GM21367 (cell line): ENCODE results near the gene KANSL1L.

Experiments
- ATAC-seq: cut with Tn5 transposase; IDR thresholded peaks from one replicate; pipeline ENCODE4 v1.9.1; 2021; ENCODE audit not compliant: unreplicated experiment

Gene KANSL1L

DNA sequence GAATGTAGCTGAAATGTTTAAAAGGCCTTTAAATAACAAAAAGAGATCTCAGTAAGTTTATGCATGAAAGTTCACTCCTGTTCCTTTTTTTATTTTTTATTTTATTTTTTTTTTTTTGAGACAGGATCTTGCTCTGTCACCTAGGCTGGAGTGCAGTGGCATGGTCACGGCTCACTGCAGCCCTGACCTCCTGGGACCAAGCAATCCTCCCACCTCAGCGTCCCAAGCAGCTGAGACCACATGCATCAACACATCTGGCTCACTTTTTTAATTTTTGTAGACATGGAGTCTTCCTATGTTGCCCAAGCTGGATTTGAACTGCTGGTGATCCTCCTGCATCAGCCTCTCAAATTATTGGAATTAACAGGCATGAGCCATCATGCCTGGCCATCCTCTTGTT is 84.3 kb downstream of the KANSL1L start:
- ATAC-seq: no peak

DNA sequence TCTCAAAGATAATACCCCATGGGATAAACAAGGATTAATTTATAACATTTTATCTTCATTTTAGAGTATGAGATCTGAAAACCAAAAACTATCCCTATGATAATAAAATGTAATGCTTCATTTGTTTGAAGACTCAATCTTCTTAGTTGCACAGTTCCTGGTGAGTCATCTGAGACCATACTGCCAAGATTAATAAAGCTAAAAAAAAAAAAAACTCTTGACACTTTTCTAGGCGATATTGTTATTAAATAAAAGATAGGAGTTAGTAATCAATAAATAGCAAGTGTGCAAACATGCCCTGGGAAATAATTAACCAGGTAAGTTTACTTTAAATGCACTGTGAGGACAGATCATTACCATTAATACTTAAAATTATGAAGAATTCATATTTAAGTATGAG is 84.9 kb downstream of the KANSL1L start:
- no peak for ATAC-seq

DNA sequence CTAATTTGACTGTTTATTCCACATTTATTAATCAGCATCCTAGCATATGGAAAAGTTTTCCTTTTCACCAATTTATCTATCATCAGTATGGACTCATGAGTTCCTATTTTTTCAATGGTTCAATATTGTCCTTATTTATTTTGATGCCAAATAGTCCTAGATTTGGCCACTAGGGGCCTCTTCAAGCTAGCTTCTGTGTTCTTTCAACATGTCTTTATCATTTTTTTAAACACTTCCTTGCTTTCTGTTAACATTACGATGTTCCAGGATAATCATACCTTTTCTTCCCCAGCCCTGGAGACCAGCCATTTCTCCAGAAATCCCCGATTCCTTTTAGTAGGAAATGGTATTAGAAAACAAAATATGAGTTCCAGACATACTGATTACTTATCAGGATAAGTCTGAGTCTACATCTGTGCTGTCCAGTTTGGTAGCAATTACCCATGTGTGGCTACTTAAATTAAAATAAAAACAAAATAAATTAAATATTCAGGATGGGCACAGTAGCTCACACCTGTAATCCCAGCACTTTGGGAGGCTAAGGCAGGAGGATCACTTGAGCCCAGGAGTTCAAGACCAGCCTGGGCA is 98.2 kb downstream of the KANSL1L start:
- ATAC-seq: peak; percentile 95

DNA sequence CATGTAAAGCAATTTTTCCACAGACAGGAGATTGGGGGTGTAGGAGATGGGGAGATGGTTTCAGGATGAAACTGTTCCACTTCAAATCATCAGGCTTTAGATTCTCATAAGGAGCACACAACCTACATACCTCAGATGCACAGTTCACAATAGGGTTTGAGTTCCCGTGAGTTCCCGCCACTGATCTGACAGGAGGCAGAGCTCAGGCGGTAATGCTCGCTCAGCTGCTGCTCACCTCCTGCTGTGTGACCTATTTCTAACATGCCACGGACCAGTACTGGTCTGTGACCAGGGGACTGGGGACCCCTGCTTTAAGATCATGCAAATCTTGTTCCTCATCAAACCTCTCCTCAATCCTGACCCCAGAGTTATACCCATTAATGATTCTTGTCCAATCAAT is 98.7 kb downstream of the KANSL1L start:
- no peak for ATAC-seq

DNA sequence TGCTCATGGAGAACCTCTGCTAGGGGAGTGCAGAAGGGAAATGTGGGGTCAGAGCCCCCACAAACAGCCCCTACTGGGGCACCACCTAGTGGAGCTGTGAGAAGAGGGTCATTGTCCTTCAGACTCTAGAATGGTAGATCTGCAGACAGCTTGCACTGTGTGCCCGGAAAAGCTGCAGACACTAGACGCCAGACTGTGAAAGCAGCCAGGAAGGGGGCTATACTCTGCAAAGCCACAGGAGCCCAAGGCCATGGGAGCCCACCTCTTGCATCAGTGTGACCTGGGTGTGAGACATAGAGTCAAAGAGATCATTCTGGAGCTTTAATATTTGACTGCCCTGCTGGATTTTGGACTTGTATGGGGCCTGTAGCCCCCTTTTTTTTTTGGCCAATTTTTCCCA is 107.9 kb downstream of the KANSL1L start:
- no peak for ATAC-seq

DNA sequence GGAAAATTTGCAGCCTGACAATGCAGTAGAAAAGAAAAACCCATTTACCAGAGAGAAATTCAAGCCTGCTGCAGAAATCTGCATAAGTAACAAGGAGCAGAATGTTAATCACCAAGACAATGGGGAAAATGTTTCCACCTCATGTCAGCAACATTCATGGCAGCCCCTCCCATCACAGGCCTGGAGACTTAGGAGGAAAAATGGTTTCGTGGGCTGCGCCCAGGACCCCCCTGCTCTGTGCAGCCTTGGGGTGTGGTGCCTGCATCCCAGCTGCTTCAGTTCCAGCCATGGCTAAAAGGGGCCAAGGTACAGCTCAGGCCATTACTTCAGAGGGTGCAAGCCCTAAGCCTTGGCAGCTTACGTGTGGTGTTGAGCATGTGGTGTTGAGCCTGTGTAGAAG is 115.4 kb downstream of the KANSL1L start:
- ATAC-seq: no peak

DNA sequence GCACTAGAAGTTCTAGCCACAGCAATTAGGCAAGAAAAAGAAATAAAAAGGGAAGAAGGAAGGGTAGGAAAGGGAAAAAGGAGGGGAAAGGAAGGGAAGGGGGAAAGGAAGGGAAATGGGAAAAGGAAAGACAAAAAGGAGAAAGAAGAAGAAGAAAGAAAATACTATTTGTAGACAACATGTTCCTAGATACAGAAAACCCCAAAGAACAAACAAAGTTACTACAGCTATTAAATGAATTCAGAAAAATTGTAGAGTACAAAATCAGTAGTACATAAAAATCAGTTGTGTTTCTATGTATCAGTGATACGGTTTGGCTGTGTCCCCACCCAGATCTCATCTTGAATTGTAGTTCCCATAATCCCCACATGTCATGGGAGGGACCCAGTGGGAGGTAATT is 116.5 kb downstream of the KANSL1L start:
- ATAC-seq: no peak

DNA sequence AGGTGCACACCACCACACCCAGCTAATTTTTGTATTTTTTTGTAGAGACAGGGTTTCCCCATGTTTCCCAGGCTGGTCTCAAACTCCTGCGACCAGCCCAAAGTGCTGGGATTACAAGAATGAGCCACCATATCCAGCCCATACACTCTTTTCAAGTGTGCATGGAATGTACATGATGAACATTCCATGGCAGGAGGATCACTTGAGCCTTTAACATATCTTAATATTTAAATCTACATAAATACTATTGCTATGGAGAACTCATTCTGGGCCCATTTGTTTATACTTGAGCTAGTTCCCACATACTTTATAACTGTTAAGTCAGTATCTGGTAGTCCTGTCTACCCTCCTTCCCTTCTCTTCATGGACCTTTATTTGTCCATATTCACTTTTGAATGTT is 120.3 kb downstream of the KANSL1L start:
- no peak for ATAC-seq

DNA sequence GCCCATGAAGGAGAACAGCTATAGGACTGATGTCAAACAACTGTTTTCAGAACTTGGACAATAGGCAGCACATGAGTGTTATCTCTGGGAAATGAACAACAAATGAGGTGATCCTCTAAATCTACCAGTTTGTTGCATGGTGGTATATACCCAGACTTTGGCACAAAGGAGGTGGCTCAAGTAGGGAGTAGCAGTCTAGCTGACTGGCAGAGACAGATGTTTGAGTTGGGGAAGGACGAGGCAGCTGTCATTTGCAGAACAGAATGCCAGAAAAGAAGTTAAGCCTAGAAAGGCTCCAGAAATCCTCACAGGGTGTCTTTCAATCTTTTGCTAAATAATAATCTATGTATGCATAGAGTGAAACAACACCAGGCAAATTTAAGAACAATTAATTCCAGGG is 121.4 kb downstream of the KANSL1L start:
- no peak for ATAC-seq

DNA sequence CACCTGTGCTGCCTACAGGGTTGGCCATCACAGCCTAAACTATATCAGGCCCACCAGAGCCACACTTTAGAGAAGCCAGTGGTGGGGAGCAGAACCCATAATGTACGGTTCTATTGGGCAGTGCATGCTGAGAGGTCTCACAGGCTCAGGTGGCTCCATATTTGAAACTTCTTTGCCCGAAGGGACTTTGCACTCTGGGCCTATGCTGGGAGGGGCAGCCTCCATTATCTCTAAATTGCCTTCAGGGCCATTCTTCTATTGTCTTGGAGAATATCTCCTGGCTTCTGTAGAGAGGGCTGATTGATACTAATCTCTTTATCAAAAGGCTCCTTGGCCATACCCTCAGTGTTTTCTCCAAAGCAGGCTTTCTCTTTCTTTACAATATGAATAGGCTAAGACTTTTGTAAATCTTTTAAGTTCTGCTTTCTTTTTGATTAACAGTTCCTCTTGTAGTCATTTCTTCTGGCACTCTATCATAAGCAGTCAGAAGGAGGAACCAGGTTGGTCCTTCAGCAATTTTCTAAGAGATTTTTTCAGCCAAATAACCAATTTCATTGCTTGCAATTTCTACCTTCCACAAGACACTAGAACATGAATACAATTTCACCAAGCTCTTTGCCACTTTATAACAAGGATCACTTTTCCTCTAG is 124.2 kb downstream of the KANSL1L start:
- no peak for ATAC-seq

DNA sequence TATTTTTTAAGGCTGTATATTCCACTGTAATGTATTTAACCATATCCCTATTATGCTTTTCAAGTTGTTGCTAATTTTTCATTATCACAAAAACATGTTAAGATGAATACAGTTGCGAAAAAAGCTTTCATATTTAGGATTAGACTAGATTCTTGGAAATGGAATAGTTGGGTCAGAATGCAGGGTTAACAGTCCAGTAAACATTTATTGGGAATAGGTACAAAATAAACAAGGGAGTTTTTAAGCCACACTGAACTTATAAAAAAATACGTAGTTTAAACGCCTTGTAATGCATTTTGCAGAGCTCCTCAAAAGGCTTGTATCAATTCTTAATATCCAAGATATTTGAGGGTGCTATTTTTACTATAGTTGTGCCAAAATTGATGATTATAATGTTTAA is 133.1 kb downstream of the KANSL1L start:
- no peak for ATAC-seq

DNA sequence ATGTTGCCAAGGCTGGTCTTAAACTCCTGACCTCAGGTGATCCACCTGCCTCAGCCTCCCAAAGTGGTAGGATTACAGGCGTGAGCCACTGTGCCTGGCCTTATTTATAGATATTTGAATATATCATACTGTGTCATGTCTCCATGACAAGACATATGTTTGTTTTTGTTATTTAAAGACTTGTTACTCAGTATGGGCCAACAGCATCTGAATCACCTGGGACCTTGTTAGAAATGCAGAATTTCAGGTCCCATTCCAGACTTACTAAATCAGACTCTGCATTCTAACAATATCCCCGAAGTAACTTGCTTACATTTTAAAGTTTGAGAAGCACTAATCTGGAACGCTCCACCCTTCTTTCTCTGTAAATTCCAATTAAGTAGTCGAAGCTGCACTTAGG is 135.5 kb downstream of the KANSL1L start:
- no peak for ATAC-seq

DNA sequence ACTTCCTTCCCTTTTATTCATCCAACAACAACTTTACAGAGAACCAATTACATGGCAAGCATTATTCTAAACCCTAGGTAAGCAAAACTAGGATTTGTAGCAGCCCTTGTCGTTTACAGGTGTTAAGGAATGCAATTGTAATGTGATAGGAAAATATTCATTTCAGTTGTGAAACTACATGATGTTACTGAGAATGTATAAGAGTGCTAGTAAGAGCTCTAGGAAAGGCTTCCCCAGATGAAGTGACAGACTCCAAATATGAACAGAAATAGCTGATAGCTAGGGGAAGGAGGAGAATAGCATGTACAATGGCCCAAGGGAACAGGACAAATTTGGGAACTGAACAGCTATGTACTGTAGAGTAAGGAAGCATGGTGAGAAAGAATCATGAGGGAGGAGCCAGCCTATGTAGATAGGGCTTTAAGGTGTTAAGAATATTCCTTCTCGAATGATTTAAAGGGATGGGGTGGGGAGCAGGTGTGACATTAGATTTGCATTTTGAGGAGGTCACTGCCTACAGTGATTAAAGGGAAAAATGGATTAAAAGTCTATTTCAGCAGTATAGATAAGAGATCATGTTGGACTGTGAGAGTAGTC is 137.0 kb downstream of the KANSL1L start:
- ATAC-seq: no peak

DNA sequence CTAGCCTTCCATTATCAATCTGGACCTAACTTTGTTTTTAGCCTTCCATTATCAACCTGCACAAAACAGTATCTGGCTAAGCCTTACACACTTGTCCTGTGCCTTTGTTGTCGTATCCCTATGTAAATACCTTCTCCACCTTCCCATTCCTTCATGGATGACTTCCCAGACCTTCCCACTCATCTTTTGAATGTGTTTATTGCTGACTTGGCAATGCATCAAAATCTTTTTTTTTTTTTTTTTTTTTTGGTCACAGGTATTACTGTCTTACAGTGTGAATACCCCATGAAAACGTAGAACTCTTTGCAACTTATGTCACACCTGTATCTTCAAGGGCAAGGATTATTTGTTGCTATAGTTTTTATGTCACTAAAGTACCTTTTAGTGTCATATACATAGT is 143.0 kb downstream of the KANSL1L start:
- no peak for ATAC-seq

DNA sequence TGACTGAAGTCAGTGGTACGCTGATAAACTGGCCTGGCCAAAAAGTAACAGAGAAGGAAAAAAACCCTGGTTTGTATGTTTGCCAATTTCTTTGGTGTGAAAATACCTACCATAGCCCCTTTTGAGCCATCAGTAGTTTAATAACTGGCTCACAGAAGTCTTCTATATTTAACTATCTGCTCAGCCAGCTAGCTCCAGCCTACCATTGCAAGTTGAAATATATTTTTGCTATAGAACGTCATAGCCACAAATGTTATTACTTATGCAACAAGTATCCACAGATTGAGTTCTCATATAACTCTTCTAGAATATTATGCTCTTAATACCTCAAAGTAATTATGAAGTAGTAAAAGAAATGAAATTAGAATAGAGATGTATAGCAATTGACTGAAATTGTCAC is 143.6 kb downstream of the KANSL1L start:
- no peak for ATAC-seq

DNA sequence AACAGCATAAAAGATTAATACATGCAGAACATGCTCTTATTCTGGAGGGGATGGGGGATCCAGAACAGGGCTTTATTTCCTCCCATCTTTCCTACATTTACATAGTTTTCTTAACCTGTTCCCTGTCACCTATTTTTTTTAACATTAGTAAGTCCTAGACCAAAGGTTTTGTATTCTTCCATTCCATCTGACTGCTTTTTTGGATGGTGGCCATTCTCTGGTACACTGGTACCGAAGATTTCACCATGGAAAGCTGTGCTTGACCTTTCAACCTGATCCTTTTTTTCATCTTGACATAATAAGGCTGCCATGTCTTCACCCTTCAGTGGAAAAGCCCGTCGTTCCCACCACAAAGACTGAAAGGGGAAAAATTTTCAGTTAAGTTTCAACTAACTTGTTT is 148.4 kb downstream of the KANSL1L start:
- no peak for ATAC-seq

DNA sequence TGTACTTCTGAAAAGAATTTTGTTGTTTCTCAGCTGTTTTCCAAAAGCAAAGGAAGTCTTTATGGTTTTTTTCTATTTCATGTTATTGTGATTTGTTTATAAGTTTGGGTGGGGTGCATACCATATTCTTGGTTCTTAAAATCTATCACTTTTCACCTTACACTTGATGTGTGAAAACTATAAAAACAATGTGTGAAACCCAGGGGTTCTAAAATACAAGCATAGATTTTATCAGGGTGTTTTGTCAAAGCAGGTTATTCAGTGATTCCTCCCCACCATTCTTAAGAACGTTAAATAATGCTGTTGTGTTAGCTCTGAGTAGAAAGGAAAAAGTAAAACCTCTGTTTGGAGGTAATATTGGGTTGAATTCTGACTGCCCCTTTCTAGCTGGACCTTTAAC is 151.1 kb downstream of the KANSL1L start:
- no peak for ATAC-seq

DNA sequence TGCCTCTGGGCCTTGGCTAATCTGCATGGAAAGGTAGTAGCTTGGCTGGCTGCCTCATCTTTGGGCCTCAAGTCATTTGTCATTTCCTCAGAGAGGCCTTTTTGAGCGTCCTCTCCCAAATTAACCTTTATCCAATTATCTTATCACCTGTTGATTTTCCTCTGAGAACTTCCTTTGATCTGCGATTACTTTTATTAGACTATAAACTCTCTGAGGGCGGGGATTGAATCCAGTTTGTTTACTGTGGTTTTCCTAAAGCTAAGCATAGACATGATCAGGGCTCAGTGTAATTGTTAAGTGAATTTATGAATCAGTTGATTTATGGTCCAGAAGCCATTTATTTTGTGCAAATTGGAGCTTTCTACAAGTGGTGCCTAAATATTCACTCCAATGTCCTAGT is 161.3 kb downstream of the KANSL1L start:
- no peak for ATAC-seq

DNA sequence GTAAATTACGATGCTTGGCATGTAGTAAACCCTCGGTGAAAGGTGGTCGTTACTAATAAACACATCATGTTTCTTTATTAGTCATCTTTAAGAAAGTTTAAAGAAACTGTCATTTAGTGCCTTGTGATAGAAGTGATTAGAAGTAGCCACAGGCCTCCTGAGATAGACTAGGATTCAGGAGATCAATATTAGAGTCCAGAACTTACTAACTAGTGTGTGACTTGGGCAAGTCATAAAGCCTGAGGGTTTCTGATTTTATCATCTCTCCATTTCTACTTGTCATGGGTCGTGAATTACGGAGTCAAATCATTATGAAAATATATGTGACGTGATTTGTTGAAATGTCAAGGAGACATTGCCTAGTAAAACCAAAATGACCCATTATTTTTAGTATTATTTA is 162.1 kb downstream of the KANSL1L start:
- no peak for ATAC-seq

DNA sequence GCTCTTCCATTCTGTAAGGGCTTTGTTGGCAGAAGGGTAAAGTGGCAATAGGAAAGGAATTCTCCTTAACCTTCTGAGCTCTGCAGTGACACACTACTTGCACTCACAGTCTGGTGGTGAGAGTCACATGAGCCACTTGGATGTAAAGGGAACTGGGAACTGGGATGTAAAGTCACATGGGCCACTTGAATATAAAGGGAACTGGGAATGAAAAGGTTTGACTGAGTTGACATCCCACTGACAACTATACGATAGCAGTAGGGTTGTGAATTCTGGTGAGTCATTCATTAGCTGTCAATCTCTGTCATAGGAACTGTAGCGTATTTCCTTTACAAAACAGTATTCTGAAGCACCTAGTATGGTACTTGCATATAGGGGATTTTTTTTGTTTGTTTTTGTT is 163.3 kb downstream of the KANSL1L start:
- no peak for ATAC-seq

DNA sequence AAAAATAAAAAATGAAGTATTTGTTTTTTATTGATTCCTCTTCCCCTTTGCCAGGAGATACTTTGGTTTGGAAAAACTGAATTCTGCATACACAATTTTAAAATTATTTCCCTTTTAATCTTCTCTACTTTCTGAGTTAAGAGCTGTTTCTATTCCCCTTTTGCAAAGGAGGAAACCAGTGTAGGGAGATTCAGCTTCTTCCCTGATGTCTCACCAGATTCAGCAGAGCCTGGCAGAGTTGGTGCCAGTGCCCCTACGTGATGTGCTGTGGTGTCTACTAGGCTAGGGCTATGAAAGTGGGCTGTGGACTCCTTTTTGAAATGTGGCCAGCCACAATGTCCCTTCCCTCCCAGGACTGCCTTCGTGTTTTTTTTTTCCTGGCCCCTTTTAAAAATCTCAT is 166.3 kb downstream of the KANSL1L start:
- ATAC-seq: no peak

DNA sequence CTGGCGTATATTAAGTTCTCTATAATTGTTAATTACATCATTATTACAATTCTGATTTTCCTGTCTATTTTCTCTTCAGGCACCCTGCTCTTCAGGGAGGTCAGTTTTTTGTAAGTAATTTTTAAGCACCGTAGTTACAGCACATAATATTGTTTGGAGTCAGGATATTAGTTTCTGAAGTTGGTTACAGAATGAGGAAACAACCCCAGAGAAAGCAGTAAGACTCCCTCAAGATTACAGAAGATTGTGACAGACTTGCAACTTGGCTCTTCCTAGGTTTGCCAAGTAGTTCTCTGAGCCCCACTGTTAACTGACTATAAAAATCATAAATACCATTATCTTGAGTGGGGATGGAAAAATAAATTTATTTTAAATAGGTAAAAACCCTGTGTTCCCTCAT is 167.8 kb downstream of the KANSL1L start:
- ATAC-seq: no peak
